GM12891 (cell line): Measurements from ENCODE around the gene SNRPA1.

Experiments used
- PAX5 ChIP-seq: IDR thresholded peaks from 2 replicates; pipeline ENCODE4 v1.6.1; 2011; ENCODE audit warnings: low read length, moderate library complexity, mild to moderate bottlenecking; ENCODE audit not compliant: insufficient read depth, severe bottlenecking
- POLR2A ChIP-seq: IDR thresholded peaks from 2 replicates; pipeline ENCODE4 v1.6.1; 2011; ENCODE audit warnings: low read depth, low read length, control low read depth
- POLR2AphosphoS5 ChIP-seq: IDR thresholded peaks from 2 replicates; pipeline ENCODE4 v1.6.1; 2011; ENCODE audit warnings: low read depth, low read length, control low read depth
- POU2F2 ChIP-seq: IDR thresholded peaks from 2 replicates; pipeline ENCODE4 v1.6.1; 2011; ENCODE audit warnings: low read depth, mild to moderate bottlenecking, control low read depth, low read length, moderate library complexity
- SPI1 ChIP-seq: IDR thresholded peaks from 2 replicates; pipeline ENCODE4 v1.6.1; 2011; ENCODE audit warnings: low read depth, low read length, control low read depth
- TAF1 ChIP-seq: IDR thresholded peaks from 2 replicates; pipeline ENCODE4 v1.6.1; 2011; ENCODE audit warnings: low read depth, low read length, control low read depth

GRCh38 chr15:101316529-101316928, 21.5 kb upstream of the SNRPA1 start:
- TF ChIP-seq POLR2A (no peak), POU2F2 (no peak), POLR2AphosphoS5 (no peak), PAX5 (no peak), TAF1 (no peak), SPI1 (no peak)
